ENCODE results near the gene SPSB4. TPM values are rescaled to one million over a fixed set of nuclear protein-coding genes. Genes with fewer than 3 reads are reported as not detected.

The SPSB4 gene
- total and polyA plus RNA-seq, 9 donors = 0.07 to 0.57 (median 0.12) TPM; not detected in 5

- intact Hi-C loops (cut with DNase I) = no loop called here
- Histone ChIP-seq H3K4me3 (no peak overlapping the region), H3K36me3 (no peaks in the 10 kb centered on the region), H3K9me3 (no peaks in the 10 kb centered on the region), H3K27me3 (no peaks in the 10 kb centered on the region), H3K27ac (no peak overlapping the region), H3K4me1 (ENCODE audit: insufficient read depth) (peaks cover 1% of the 10 kb centered on the region)
- DNase-seq = no peak
- WGBS, 3 donors = 60 to 80% (median 67%) methylated on average over 7 of the region's 7 CpGs
- TF ChIP-seq CTCF (IDR thresholded peaks at IDR 0.05) (no peak), POLR2A (IDR thresholded peaks at IDR 0.05) (no peak), EP300 (IDR thresholded peaks at IDR 0.05) (no peak)
Observed at GRCh38 chr3:141056751-141057171, 5.6 kb downstream of the SPSB4 start.

GRCh38 chr3:141057436-141057835, 6.3 kb downstream of the SPSB4 start:
- Histone ChIP-seq H3K4me1 (ENCODE audit: insufficient read depth) (peaks cover 1% of the 10 kb centered on the region), H3K9me3 (no peaks in the 10 kb centered on the region), H3K4me3 (no peak overlapping the region), H3K27ac (no peak overlapping the region), H3K27me3 (no peaks in the 10 kb centered on the region), H3K36me3 (no peaks in the 10 kb centered on the region)
- no peak for DNase-seq
- no peak for TF ChIP-seq POLR2A (IDR thresholded peaks at IDR 0.05)
- TF ChIP-seq EP300 (IDR thresholded peaks at IDR 0.05) = no peak
- TF ChIP-seq CTCF (IDR thresholded peaks at IDR 0.05) = no peak
- WGBS, 3 donors = 86 to 89% (median 87%) methylated on average over 7 of the region's 7 CpGs
- intact Hi-C loops (cut with DNase I) = no loop called here

- Histone ChIP-seq H3K9me3 (no peaks in the 10 kb centered on the region), H3K27ac (no peak overlapping the region), H3K27me3 (no peaks in the 10 kb centered on the region), H3K36me3 (no peaks in the 10 kb centered on the region), H3K4me1 (ENCODE audit: insufficient read depth) (no peaks in the 10 kb centered on the region), H3K4me3 (no peak overlapping the region)
- intact Hi-C loops (cut with DNase I) = no loop called here
- WGBS, 3 donors = 87 to 92% (median 90%) methylated on average over 8 of the region's 8 CpGs
- no peak for DNase-seq
- no peak for TF ChIP-seq POLR2A (IDR thresholded peaks at IDR 0.05)
Observed at GRCh38 chr3:141057946-141058800, 7.0 kb downstream of the SPSB4 start.

GRCh38 chr3:141058996-141059395, 7.8 kb downstream of the SPSB4 start:
- no peak overlapping the region for H3K4me3 ChIP-seq
- no peaks in the 10 kb centered on the region for H3K36me3 ChIP-seq
- WGBS, 3 donors = 93 to 94% (median 94%) methylated on average over 2 of the region's 2 CpGs

More at GRCh38 chr3:141058996-141059395, 7.8 kb downstream of the SPSB4 start:
- no peaks in the 10 kb centered on the region for H3K4me1 ChIP-seq (ENCODE audit: insufficient read depth)
- no peak overlapping the region for H3K27ac ChIP-seq
- no peak for DNase-seq
- intact Hi-C loops (cut with DNase I) = no loop called here
- H3K27me3 ChIP-seq = no peaks in the 10 kb centered on the region
- TF ChIP-seq CTCF (IDR thresholded peaks at IDR 0.05) = no peak
- no peak for TF ChIP-seq POLR2A (IDR thresholded peaks at IDR 0.05)
- TF ChIP-seq EP300 (IDR thresholded peaks at IDR 0.05) = no peak
- no peaks in the 10 kb centered on the region for H3K9me3 ChIP-seq

Data from ovary (tissue), 9 donors.